Measurements from ENCODE around the gene GABBR2. TPM values are rescaled to one million over a fixed set of nuclear protein-coding genes. Genes with fewer than 3 reads are reported as not detected.
A peak's percentile ranks its signal among the peaks of the same experiment; 100 is the strongest.

Gene GABBR2
- total RNA-seq, 6 experiments from 2014 or later: not detected

GRCh38 chr9:98409719-98410118 lies 299.0 kb downstream of the GABBR2 start:
- Histone ChIP-seq H3K27ac (no peak overlapping the region), H3K36me3 (no peaks in the 10 kb centered on the region), H3K4me1 (no peaks in the 10 kb centered on the region), H3K4me3 (no peak overlapping the region), H3K27me3 (no peaks in the 10 kb centered on the region), H3K9me3 (no peaks in the 10 kb centered on the region)
- TF ChIP-seq POLR2A (IDR thresholded peaks at IDR 0.05) (no peak), CTCF (IDR thresholded peaks at IDR 0.05) (no peak)
- intact Hi-C loops (cut with DNase I): no loop called here
- DNase-seq (no peak), ATAC-seq (peak in 2 of 4 donors; percentile 20 to 33)
- 51% methylated on average over 5 of the region's 6 CpGs for WGBS (ENCODE audit: insufficient coverage, low coverage, low lambda C conversion rate, missing lambda C conversion rate)

GRCh38 chr9:98406469-98406868 lies 302.3 kb downstream of the GABBR2 start:
- ATAC-seq (no peak), DNase-seq (no peak)
- no peaks in the 10 kb centered on the region for H3K27me3 ChIP-seq
- H3K4me1 ChIP-seq: no peaks in the 10 kb centered on the region
- 61% methylated on average over 6 of the region's 6 CpGs for WGBS (ENCODE audit: insufficient coverage, low coverage, low lambda C conversion rate, missing lambda C conversion rate)
- no peaks in the 10 kb centered on the region for H3K9me3 ChIP-seq
- H3K27ac ChIP-seq: no peak overlapping the region
- H3K4me3 ChIP-seq: no peak overlapping the region
- intact Hi-C loops (cut with DNase I): no loop called here
- no peaks in the 10 kb centered on the region for H3K36me3 ChIP-seq
- TF ChIP-seq CTCF (IDR thresholded peaks at IDR 0.05): no peak
- TF ChIP-seq POLR2A (IDR thresholded peaks at IDR 0.05): no peak

GRCh38 chr9:98404237-98404636 lies 304.5 kb downstream of the GABBR2 start:
- Histone ChIP-seq H3K4me1 (no peaks in the 10 kb centered on the region), H3K27ac (no peak overlapping the region), H3K9me3 (no peaks in the 10 kb centered on the region), H3K36me3 (no peaks in the 10 kb centered on the region), H3K27me3 (no peaks in the 10 kb centered on the region), H3K4me3 (no peak overlapping the region)
- 77% methylated on average over 10 of the region's 11 CpGs for WGBS (ENCODE audit: insufficient coverage, low coverage, low lambda C conversion rate, missing lambda C conversion rate)
- no peak for TF ChIP-seq CTCF (IDR thresholded peaks at IDR 0.05)
- DNase-seq (no peak), ATAC-seq (no peak)
- intact Hi-C loops (cut with DNase I): no loop called here

GRCh38 chr9:98403715-98404114 lies 305.0 kb downstream of the GABBR2 start:
- DNase-seq: no peak
- H3K4me1 ChIP-seq: no peaks in the 10 kb centered on the region
- H3K27ac ChIP-seq: no peak overlapping the region
- no peaks in the 10 kb centered on the region for H3K27me3 ChIP-seq
- no peak overlapping the region for H3K4me3 ChIP-seq
- H3K9me3 ChIP-seq: no peaks in the 10 kb centered on the region
- whole genome bisulfite sequencing (ENCODE audit: insufficient coverage, low coverage, low lambda C conversion rate, missing lambda C conversion rate): 85% methylated on average over 6 of the region's 6 CpGs
- ATAC-seq: no peak
- intact Hi-C loops (cut with DNase I): no loop called here
- TF ChIP-seq CTCF (IDR thresholded peaks at IDR 0.05) (no peak), POLR2A (IDR thresholded peaks at IDR 0.05) (no peak)
- no peaks in the 10 kb centered on the region for H3K36me3 ChIP-seq

All from right lobe of liver (tissue), 6 donors.